ENCODE measurements around the gene DBNDD2. TPM values are rescaled to one million over a fixed set of nuclear protein-coding genes. Genes with fewer than 3 reads are reported as not detected.

Gene DBNDD2
- total RNA-seq, 1 experiment from 2014 or later, result not detected

GRCh38 chr20:45406260-45407066 lies 1.6 kb upstream of the DBNDD2 start:
- H3K27ac ChIP-seq (ENCODE audit: low read length), result no peak overlapping the region

GRCh38 chr20:45407067-45407745 lies 883 bp upstream of the DBNDD2 start:
- Histone ChIP-seq H3K27ac (ENCODE audit: low read length) (no peak overlapping the region), H3K27me3 (ENCODE audit: low read length) (no peaks in the 10 kb centered on the region), H4K20me1 (ENCODE audit: insufficient read depth, low read depth, low read length) (no peaks in the 10 kb centered on the region; the same call in 1 of the 2 replicates), H3K9me3 (ENCODE audit: low read length) (no peaks in the 10 kb centered on the region), H3K4me3 (ENCODE audit: low read length) (no peak overlapping the region), H3K4me2 (ENCODE audit: low read depth, low read length, poor library complexity, severe bottlenecking) (no peak overlapping the region), H3K9ac (ENCODE audit: low read length) (no peak overlapping the region), H3K4me1 (ENCODE audit: low read length) (no peaks in the 10 kb centered on the region), H2AFZ (ENCODE audit: low read length) (no peak overlapping the region), H3K79me2 (ENCODE audit: low read length) (no peaks in the 10 kb centered on the region), H3K9me2 (replicated peaks; ENCODE audit: insufficient read depth, low read length) (no peaks in the 10 kb centered on the region), H3K36me3 (ENCODE audit: insufficient read depth, low read length) (no peaks in the 10 kb centered on the region)
- no peak for DNase-seq

More at GRCh38 chr20:45406260-45407066, 1.6 kb upstream of the DBNDD2 start:
- no peaks in the 10 kb centered on the region for H3K36me3 ChIP-seq (ENCODE audit: insufficient read depth, low read length)
- no peaks in the 10 kb centered on the region for H3K9me2 ChIP-seq (replicated peaks; ENCODE audit: insufficient read depth, low read length)
- DNase-seq, result no peak
- peak overlapping the region; percentile 17 for H3K4me2 ChIP-seq (ENCODE audit: low read depth, low read length, poor library complexity, severe bottlenecking)
- H3K4me1 ChIP-seq (ENCODE audit: low read length), result no peaks in the 10 kb centered on the region
- no peaks in the 10 kb centered on the region; the same call in 1 of the 2 replicates for H4K20me1 ChIP-seq (ENCODE audit: insufficient read depth, low read depth, low read length)
- H2AFZ ChIP-seq (ENCODE audit: low read length), result no peak overlapping the region
- H3K79me2 ChIP-seq (ENCODE audit: low read length), result no peaks in the 10 kb centered on the region
- H3K27me3 ChIP-seq (ENCODE audit: low read length), result no peaks in the 10 kb centered on the region
- H3K9me3 ChIP-seq (ENCODE audit: low read length), result no peaks in the 10 kb centered on the region
- no peak overlapping the region for H3K4me3 ChIP-seq (ENCODE audit: low read length)
- no peak overlapping the region for H3K9ac ChIP-seq (ENCODE audit: low read length)

GRCh38 chr20:45408646-45409213 lies 641 bp downstream of the DBNDD2 start:
- no peaks in the 10 kb centered on the region; the same call in 1 of the 2 replicates for H4K20me1 ChIP-seq (ENCODE audit: insufficient read depth, low read depth, low read length)
- H3K9me3 ChIP-seq (ENCODE audit: low read length), result no peaks in the 10 kb centered on the region
- H3K4me1 ChIP-seq (ENCODE audit: low read length), result no peaks in the 10 kb centered on the region
- H2AFZ ChIP-seq (ENCODE audit: low read length), result no peak overlapping the region
- DNase-seq, result no peak
- no peak overlapping the region for H3K9ac ChIP-seq (ENCODE audit: low read length)
- H3K4me2 ChIP-seq (ENCODE audit: low read depth, low read length, poor library complexity, severe bottlenecking), result no peak overlapping the region
- no peaks in the 10 kb centered on the region for H3K9me2 ChIP-seq (replicated peaks; ENCODE audit: insufficient read depth, low read length)
- H3K4me3 ChIP-seq (ENCODE audit: low read length), result no peak overlapping the region
- no peak overlapping the region for H3K27ac ChIP-seq (ENCODE audit: low read length)
- no peaks in the 10 kb centered on the region for H3K27me3 ChIP-seq (ENCODE audit: low read length)
- H3K36me3 ChIP-seq (ENCODE audit: insufficient read depth, low read length), result no peaks in the 10 kb centered on the region
- H3K79me2 ChIP-seq (ENCODE audit: low read length), result no peaks in the 10 kb centered on the region

GRCh38 chr20:45409521-45410272 lies 1.6 kb downstream of the DBNDD2 start:
- Histone ChIP-seq H4K20me1 (ENCODE audit: insufficient read depth, low read depth, low read length) (no peaks in the 10 kb centered on the region; the same call in 1 of the 2 replicates), H3K4me3 (ENCODE audit: low read length) (no peak overlapping the region), H3K9me3 (ENCODE audit: low read length) (no peaks in the 10 kb centered on the region), H3K36me3 (ENCODE audit: insufficient read depth, low read length) (no peaks in the 10 kb centered on the region), H3K4me1 (ENCODE audit: low read length) (peaks cover 6% of the 10 kb centered on the region), H3K27me3 (ENCODE audit: low read length) (no peaks in the 10 kb centered on the region), H3K4me2 (ENCODE audit: low read depth, low read length, poor library complexity, severe bottlenecking) (no peak overlapping the region), H2AFZ (ENCODE audit: low read length) (no peak overlapping the region), H3K27ac (ENCODE audit: low read length) (no peak overlapping the region), H3K9me2 (replicated peaks; ENCODE audit: insufficient read depth, low read length) (no peaks in the 10 kb centered on the region), H3K9ac (ENCODE audit: low read length) (no peak overlapping the region), H3K79me2 (ENCODE audit: low read length) (no peaks in the 10 kb centered on the region)
- DNase-seq, result no peak

GRCh38 chr20:45410887-45411286 lies 2.8 kb downstream of the DBNDD2 start:
- Histone ChIP-seq H3K4me3 (ENCODE audit: low read length) (no peak overlapping the region), H3K9me2 (replicated peaks; ENCODE audit: insufficient read depth, low read length) (no peaks in the 10 kb centered on the region), H2AFZ (ENCODE audit: low read length) (no peak overlapping the region), H3K79me2 (ENCODE audit: low read length) (no peaks in the 10 kb centered on the region), H3K9ac (ENCODE audit: low read length) (no peak overlapping the region), H3K4me2 (ENCODE audit: low read depth, low read length, poor library complexity, severe bottlenecking) (no peak overlapping the region), H4K20me1 (ENCODE audit: insufficient read depth, low read depth, low read length) (no peaks in the 10 kb centered on the region; the same call in 1 of the 2 replicates), H3K27me3 (ENCODE audit: low read length) (no peaks in the 10 kb centered on the region), H3K36me3 (ENCODE audit: insufficient read depth, low read length) (no peaks in the 10 kb centered on the region), H3K4me1 (ENCODE audit: low read length) (peaks cover 16% of the 10 kb centered on the region), H3K9me3 (ENCODE audit: low read length) (no peaks in the 10 kb centered on the region), H3K27ac (ENCODE audit: low read length) (no peak overlapping the region)
- DNase-seq, result no peak

- H3K9ac ChIP-seq (ENCODE audit: low read length), result no peak overlapping the region
- no peaks in the 10 kb centered on the region for H4K20me1 ChIP-seq (ENCODE audit: insufficient read depth, low read depth, low read length)
- H3K9me3 ChIP-seq (ENCODE audit: low read length), result no peaks in the 10 kb centered on the region
- H3K27ac ChIP-seq (ENCODE audit: low read length), result no peak overlapping the region
- peaks cover 27% of the 10 kb centered on the region for H3K4me1 ChIP-seq (ENCODE audit: low read length)
- no peak overlapping the region for H3K4me2 ChIP-seq (ENCODE audit: low read depth, low read length, poor library complexity, severe bottlenecking)
- H3K27me3 ChIP-seq (ENCODE audit: low read length), result no peaks in the 10 kb centered on the region
- H3K4me3 ChIP-seq (ENCODE audit: low read length), result no peak overlapping the region
- DNase-seq, result no peak
- H2AFZ ChIP-seq (ENCODE audit: low read length), result no peak overlapping the region
- H3K79me2 ChIP-seq (ENCODE audit: low read length), result peaks cover 17% of the 10 kb centered on the region
- H3K36me3 ChIP-seq (ENCODE audit: insufficient read depth, low read length), result no peaks in the 10 kb centered on the region
- no peaks in the 10 kb centered on the region for H3K9me2 ChIP-seq (replicated peaks; ENCODE audit: insufficient read depth, low read length)
Observed at GRCh38 chr20:45412653-45413052, 4.6 kb downstream of the DBNDD2 start.

GRCh38 chr20:45413479-45413878 lies 5.4 kb downstream of the DBNDD2 start:
- no peaks in the 10 kb centered on the region for H3K9me3 ChIP-seq (ENCODE audit: low read length)
- no peak overlapping the region for H3K4me2 ChIP-seq (ENCODE audit: low read depth, low read length, poor library complexity, severe bottlenecking)
- DNase-seq, result peak; percentile 29
- no peak overlapping the region for H3K27ac ChIP-seq (ENCODE audit: low read length)
- no peaks in the 10 kb centered on the region for H3K36me3 ChIP-seq (ENCODE audit: insufficient read depth, low read length)
- H3K27me3 ChIP-seq (ENCODE audit: low read length), result no peaks in the 10 kb centered on the region
- no peaks in the 10 kb centered on the region for H4K20me1 ChIP-seq (ENCODE audit: insufficient read depth, low read depth, low read length)
- peaks cover 35% of the 10 kb centered on the region for H3K4me1 ChIP-seq (ENCODE audit: low read length)
- no peaks in the 10 kb centered on the region for H3K9me2 ChIP-seq (replicated peaks; ENCODE audit: insufficient read depth, low read length)
- H3K4me3 ChIP-seq (ENCODE audit: low read length), result no peak overlapping the region
- H3K79me2 ChIP-seq (ENCODE audit: low read length), result peaks cover 25% of the 10 kb centered on the region
- no peak overlapping the region for H3K9ac ChIP-seq (ENCODE audit: low read length)
- H2AFZ ChIP-seq (ENCODE audit: low read length), result no peak overlapping the region
